Panc1 (cell line): ENCODE measurements around the gene PSPC1. TPM values are rescaled to one million over a fixed set of nuclear protein-coding genes. Genes with fewer than 3 reads are reported as not detected.

Experiments
- ATAC-seq: fragments of 200-7000 bp; cut with Tn5 transposase; 2 replicates; pipeline ENCODE4 v1.9.1; 2020; ENCODE audit warnings: mild to moderate bottlenecking, moderate library complexity
- BruUV-seq: library from RNA; stranded (reverse); fragments of 400-500 nt; replicated peaks from 2 replicates; lab custom pipeline; 2021; lab: Mats Ljungman, UMichigan
- CTCF ChIA-PET: fragments of 300-600 bp; sonication (Branson Sonifier 250); formaldehyde crosslinking; loops from one replicate; lab custom pipeline; 2022; ENCODE audit warnings: antibody characterized with exemption; lab: Charles Lee
- POLR2A ChIA-PET: fragments of 300-600 bp; sonication (Branson Sonifier 250); formaldehyde crosslinking; loops from one replicate; lab custom pipeline; 2022; ENCODE audit warnings: antibody characterized with exemption; lab: Charles Lee
- DNase-seq: peaks from one replicate; pipeline ENCODE4 v3.0.0-alpha.2; 2010; ENCODE audit warnings: low read depth, low spot score
- H3K27ac ChIP-seq: 2 replicates; pipeline ENCODE4 v1.5.1; 2011; ENCODE audit warnings: mild to moderate bottlenecking, low read length, inconsistent platforms
- H3K27me3 ChIP-seq: fragments of 200-500 bp; sonication (Bioruptor generic); 2 replicates; pipeline ENCODE4 v1.6.0; 2014; ENCODE audit warnings: low read length, inconsistent platforms; ENCODE audit not compliant: control insufficient read depth, insufficient read depth
- H3K36me3 ChIP-seq: fragments of 200-500 bp; sonication (Bioruptor generic); 2 replicates; pipeline ENCODE4 v1.5.1; 2014; ENCODE audit warnings: inconsistent platforms, mild to moderate bottlenecking, low read length, moderate library complexity; ENCODE audit not compliant: control insufficient read depth, insufficient read depth
- H3K4me1 ChIP-seq: 2 replicates; pipeline ENCODE4 v1.5.1; 2011; ENCODE audit warnings: inconsistent platforms, mild to moderate bottlenecking, low read length, moderate library complexity; ENCODE audit not compliant: control insufficient read depth, insufficient read depth
- H3K4me3 ChIP-seq, 2 experiments: 2 replicates each; pipeline ENCODE4 v1.5.1; 2011 to 2012; ENCODE audit warnings: low read depth in 2 of 2, low read length in 2 of 2, mild to moderate bottlenecking in 2 of 2, inconsistent platforms in 1 of 2, moderate library complexity in 1 of 2
- H3K9me3 ChIP-seq: fragments of 200-500 bp; sonication (Bioruptor generic); 2 replicates; pipeline ENCODE4 v1.5.1; 2014; ENCODE audit warnings: low read depth, mild to moderate bottlenecking, inconsistent platforms, low read length, moderate library complexity; ENCODE audit not compliant: control insufficient read depth, insufficient read depth
- POLR2AphosphoS5 ChIP-seq: IDR thresholded peaks from 2 replicates; pipeline ENCODE4 v1.6.1; 2012; ENCODE audit warnings: mild to moderate bottlenecking, low read depth, low read length, moderate library complexity
- SIN3A ChIP-seq: IDR thresholded peaks from 2 replicates; pipeline ENCODE4 v1.6.1; 2012; ENCODE audit warnings: low read depth, mild to moderate bottlenecking, low read length, moderate library complexity, borderline replicate concordance; ENCODE audit not compliant: insufficient read depth
- TCF7L2 ChIP-seq: IDR thresholded peaks from 2 replicates; pipeline ENCODE4 v1.6.1; 2011; ENCODE audit warnings: mild to moderate bottlenecking, low read depth, low read length, inconsistent platforms
- in situ Hi-C: cut with HindIII; loops from 2 replicates; pipeline ENCODE4 v1.10.0; 2016; ENCODE audit warnings: low sequenced_read_pairs, low pct_unique_long_range_greater_than_20kb
- intact Hi-C: fragments of 100-400 bp; cut with micrococcal nuclease; formaldehyde crosslinking; loops from one replicate; pipeline ENCODE4 v1.10.0; 2022; ENCODE audit not compliant: unreplicated experiment
- total RNA-seq: library from RNA; stranded (reverse); gene quantifications from one replicate; pipeline ENCODE4 v1.2.1, GENCODE V29; 2021; ENCODE audit not compliant: unreplicated experiment
- TF ChIP-seq, protein P1 (sequence below), 2 experiments: IDR thresholded peaks; 2 replicates each; pipeline ENCODE4 v1.6.1; 2011 to 2012; ENCODE audit warnings: low read depth in 2 of 2, control low read depth in 1 of 2, low read length in 1 of 2, mild to moderate bottlenecking in 1 of 2, moderate library complexity in 1 of 2; ENCODE audit not compliant: insufficient read depth in 1 of 2
- TF ChIP-seq, protein P2 (sequence below): fragments of 450-650 bp; IDR thresholded peaks from 2 replicates; pipeline ENCODE4 v1.5.1; 2017; ENCODE audit warnings: mild to moderate bottlenecking

PSPC1 gene
- total RNA-seq, 1 experiment from 2014 or later = 39.1 TPM

DNA sequence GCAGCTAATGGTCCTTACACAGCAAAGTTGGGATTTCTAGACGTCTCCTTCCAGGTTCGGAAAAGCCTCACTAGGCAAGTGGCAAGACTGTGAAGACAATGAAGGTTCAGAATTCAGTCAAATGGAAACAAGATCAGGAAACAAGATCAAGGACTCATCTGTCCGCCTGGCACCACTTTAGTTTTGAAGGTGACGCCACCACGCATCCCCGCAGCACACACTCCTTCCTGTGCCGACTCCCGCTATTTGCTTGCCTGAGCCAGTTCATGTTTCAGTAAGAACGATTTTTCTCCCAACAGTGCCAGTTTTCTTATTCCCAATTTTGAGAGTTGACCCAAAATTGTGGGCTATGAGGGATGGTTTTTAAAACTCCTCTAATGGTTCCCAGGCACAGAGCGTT, 107.8 kb downstream of the PSPC1 start:
- Histone ChIP-seq H3K9me3 (no peaks in the 10 kb centered on the region), H3K27ac (no peak overlapping the region), H3K36me3 (peaks cover 26% of the 10 kb centered on the region), H3K4me3 (no peak overlapping the region), H3K27me3 (no peaks in the 10 kb centered on the region), H3K4me1 (no peaks in the 10 kb centered on the region)
- ChIA-PET POLR2A (no interaction called here), CTCF (no interaction called here)
- TF ChIP-seq POLR2AphosphoS5 = no peak
- no peak for TF ChIP-seq SIN3A
- TF ChIP-seq, protein P1, sequence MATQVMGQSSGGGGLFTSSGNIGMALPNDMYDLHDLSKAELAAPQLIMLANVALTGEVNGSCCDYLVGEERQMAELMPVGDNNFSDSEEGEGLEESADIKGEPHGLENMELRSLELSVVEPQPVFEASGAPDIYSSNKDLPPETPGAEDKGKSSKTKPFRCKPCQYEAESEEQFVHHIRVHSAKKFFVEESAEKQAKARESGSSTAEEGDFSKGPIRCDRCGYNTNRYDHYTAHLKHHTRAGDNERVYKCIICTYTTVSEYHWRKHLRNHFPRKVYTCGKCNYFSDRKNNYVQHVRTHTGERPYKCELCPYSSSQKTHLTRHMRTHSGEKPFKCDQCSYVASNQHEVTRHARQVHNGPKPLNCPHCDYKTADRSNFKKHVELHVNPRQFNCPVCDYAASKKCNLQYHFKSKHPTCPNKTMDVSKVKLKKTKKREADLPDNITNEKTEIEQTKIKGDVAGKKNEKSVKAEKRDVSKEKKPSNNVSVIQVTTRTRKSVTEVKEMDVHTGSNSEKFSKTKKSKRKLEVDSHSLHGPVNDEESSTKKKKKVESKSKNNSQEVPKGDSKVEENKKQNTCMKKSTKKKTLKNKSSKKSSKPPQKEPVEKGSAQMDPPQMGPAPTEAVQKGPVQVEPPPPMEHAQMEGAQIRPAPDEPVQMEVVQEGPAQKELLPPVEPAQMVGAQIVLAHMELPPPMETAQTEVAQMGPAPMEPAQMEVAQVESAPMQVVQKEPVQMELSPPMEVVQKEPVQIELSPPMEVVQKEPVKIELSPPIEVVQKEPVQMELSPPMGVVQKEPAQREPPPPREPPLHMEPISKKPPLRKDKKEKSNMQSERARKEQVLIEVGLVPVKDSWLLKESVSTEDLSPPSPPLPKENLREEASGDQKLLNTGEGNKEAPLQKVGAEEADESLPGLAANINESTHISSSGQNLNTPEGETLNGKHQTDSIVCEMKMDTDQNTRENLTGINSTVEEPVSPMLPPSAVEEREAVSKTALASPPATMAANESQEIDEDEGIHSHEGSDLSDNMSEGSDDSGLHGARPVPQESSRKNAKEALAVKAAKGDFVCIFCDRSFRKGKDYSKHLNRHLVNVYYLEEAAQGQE (IDR thresholded peaks at IDR 0.05; ENCODE audit: insufficient read depth in 1 of 2, low read depth in 2 of 2, low read length in 1 of 2) = no peak
- TF ChIP-seq, protein P2, sequence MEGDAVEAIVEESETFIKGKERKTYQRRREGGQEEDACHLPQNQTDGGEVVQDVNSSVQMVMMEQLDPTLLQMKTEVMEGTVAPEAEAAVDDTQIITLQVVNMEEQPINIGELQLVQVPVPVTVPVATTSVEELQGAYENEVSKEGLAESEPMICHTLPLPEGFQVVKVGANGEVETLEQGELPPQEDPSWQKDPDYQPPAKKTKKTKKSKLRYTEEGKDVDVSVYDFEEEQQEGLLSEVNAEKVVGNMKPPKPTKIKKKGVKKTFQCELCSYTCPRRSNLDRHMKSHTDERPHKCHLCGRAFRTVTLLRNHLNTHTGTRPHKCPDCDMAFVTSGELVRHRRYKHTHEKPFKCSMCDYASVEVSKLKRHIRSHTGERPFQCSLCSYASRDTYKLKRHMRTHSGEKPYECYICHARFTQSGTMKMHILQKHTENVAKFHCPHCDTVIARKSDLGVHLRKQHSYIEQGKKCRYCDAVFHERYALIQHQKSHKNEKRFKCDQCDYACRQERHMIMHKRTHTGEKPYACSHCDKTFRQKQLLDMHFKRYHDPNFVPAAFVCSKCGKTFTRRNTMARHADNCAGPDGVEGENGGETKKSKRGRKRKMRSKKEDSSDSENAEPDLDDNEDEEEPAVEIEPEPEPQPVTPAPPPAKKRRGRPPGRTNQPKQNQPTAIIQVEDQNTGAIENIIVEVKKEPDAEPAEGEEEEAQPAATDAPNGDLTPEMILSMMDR = no peak
- TF ChIP-seq TCF7L2 = no peak
- no TSS peak for BruUV-seq
- in situ Hi-C loops = no loop called here
- DNase-seq (no peak), ATAC-seq (no peak)
- intact Hi-C loops = no loop called here

DNA sequence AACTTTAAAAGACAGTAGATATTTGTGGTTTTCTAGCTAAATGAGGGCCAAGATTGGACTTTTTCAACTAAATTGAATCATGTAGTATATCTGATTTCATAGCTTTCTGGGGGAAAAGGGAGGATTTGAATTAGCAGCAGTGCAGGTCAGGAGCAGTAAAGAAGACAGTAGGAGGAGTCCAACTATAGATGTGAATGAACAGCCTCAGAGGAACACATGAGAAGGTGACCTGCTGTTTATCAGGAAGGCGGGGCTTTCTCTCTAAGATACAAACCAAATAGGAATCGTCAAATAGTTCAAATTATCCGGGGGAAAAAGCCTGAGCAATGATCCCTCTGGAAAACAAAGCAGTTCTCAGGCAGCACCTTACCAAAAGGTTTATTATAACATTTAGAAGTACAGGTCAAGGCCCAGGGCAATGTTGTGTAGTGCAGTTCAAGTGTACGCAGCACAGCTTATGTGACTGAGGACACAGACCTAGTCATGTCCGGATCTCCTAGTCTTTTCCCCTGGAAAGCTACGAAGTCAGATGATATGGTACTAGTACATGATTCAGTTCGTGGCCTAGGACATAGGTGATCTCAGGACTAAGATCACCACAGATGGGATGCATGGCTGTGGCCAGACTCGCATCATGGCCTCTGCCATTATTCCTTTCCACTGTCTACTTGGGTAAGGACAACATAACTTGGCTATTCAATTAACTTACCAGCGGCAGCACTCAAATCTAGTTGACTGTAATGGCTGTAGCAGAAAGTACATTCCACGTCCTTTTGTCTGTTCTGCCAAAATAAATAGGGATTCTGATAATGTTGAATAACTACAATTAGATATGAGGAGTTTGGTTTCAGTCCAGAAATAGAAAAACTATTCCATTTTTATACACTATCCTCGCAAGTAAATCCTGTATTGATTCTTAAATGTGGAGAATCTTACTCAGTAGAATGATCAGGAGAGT, 109.0 kb downstream of the PSPC1 start:
- in situ Hi-C loops = no loop called here
- TF ChIP-seq POLR2AphosphoS5 (peak; percentile 37; the same call in 1 of the 2 replicates), TCF7L2 (no peak)

DNA sequence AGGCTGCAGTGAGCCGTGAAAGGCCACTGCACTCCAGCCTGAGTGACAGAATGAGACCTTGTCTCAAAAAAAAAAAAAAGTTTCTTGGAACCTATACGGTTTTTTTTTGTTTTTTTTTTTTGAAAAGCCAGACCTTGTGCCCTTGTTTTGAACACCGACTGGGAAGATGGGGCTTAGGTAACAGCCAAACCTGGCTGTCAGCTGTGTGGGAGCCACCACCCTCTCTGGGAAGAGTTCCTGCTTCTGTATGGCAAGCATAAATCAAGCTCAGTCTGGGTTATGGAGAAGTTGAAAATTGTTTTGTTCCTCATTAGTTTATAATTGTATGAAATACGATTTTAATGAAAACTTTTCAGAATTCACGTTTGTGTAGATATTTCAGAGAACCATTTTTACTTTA, 109.8 kb downstream of the PSPC1 start:
- no peak for ATAC-seq
- Histone ChIP-seq H3K9me3 (no peaks in the 10 kb centered on the region), H3K4me1 (no peaks in the 10 kb centered on the region), H3K4me3 (no peak overlapping the region), H3K36me3 (peaks cover 29% of the 10 kb centered on the region), H3K27me3 (no peaks in the 10 kb centered on the region), H3K27ac (no peak overlapping the region)
- CTCF ChIA-PET = no interaction called here
- POLR2A ChIA-PET = no interaction called here
- TSS peak; percentile 36 for BruUV-seq
- in situ Hi-C loops (no loop called here), intact Hi-C loops (no loop called here)
- DNase-seq = no peak
- TF ChIP-seq, protein P2 = no peak
- no peak for TF ChIP-seq SIN3A
- no peak for TF ChIP-seq TCF7L2
- TF ChIP-seq, protein P1 (IDR thresholded peaks at IDR 0.05; ENCODE audit: insufficient read depth in 1 of 2, low read depth in 2 of 2, low read length in 1 of 2) = no peak
- TF ChIP-seq POLR2AphosphoS5 = no peak

More for the DNA sequence above, 109.0 kb downstream of the PSPC1 start:
- DNase-seq (no peak), ATAC-seq (no peak)
- Histone ChIP-seq H3K27me3 (no peaks in the 10 kb centered on the region), H3K36me3 (peaks cover 26% of the 10 kb centered on the region), H3K27ac (no peak overlapping the region), H3K4me3 (no peak overlapping the region), H3K9me3 (no peaks in the 10 kb centered on the region), H3K4me1 (no peaks in the 10 kb centered on the region)
- ChIA-PET POLR2A (no interaction called here), CTCF (no interaction called here)
- intact Hi-C loops = no loop called here
- BruUV-seq = no TSS peak
